GM12878 (cell line): ENCODE measurements around the gene NFKB2. TPM values are rescaled to one million over a fixed set of nuclear protein-coding genes. Genes with fewer than 3 reads are reported as not detected.

Source experiments
- ATAC-seq: fragments of 200-7000 bp; cut with Tn5 transposase; 3 replicates; pipeline ENCODE4 v1.9.1; 2020; ENCODE audit warnings: mild to moderate bottlenecking, moderate library complexity
- BruUV-seq: library from RNA; stranded (reverse); fragments of 400-500 nt; replicated peaks from 2 replicates; lab custom pipeline; 2021; lab: Mats Ljungman, UMichigan
- CTCF ChIA-PET: fragments of 300-600 bp; sonication (Branson Sonifier 250); formaldehyde crosslinking; extraction: SDS; loops from one replicate; lab custom pipeline; 2021; ENCODE audit warnings: inconsistent platforms; lab: Yijun Ruan, JAX
- POLR2A ChIA-PET: fragments of 350-600 bp; formaldehyde crosslinking; extraction: SDS; loops from one replicate; lab custom pipeline; 2021; ENCODE audit warnings: inconsistent platforms; lab: Charles Lee
- RAD21 ChIA-PET: fragments of 300-600 bp; sonication (Branson Sonifier 250); formaldehyde crosslinking; loops from one replicate; lab custom pipeline; 2023; ENCODE audit warnings: antibody characterized with exemption; ENCODE audit not compliant: unreplicated experiment; lab: Charles Lee
- SMC1A ChIA-PET: fragments of 300-600 bp; sonication (Branson Sonifier 250); formaldehyde crosslinking; loops from one replicate; lab custom pipeline; 2023; ENCODE audit not compliant: unreplicated experiment, uncharacterized antibody; lab: Charles Lee
- DNase-seq: peaks from one replicate; pipeline ENCODE4 v3.0.0-alpha.2; 2011; ENCODE audit warnings: low read depth, low spot score
- FAIRE-seq: peaks from 3 replicates; lab custom pipeline; 2011; peaks lifted over from hg19 to GRCh38; lab: Jason Lieb, UNC
- H2AFZ ChIP-seq: 2 replicates; pipeline ENCODE4 v1.6.0; 2011; ENCODE audit warnings: low read depth, low read length, control low read depth; ENCODE audit not compliant: control insufficient read depth
- H3K27ac ChIP-seq: 2 replicates; pipeline ENCODE4 v1.5.1; 2011; ENCODE audit warnings: control low read depth; ENCODE audit not compliant: control insufficient read depth, insufficient read depth
- H3K27me3 ChIP-seq, 2 experiments: replicated peaks in 1 of 2; 2 replicates each; pipeline versions ENCODE4 v1.6.0 to v1.6.1; 2011; ENCODE audit warnings: low read length in 1 of 2; ENCODE audit not compliant: control insufficient read depth in 2 of 2, insufficient read depth in 2 of 2
- H3K36me3 ChIP-seq, 2 experiments: 2 replicates each; pipeline ENCODE4 v1.5.1; 2011; ENCODE audit warnings: low read length in 1 of 2; ENCODE audit not compliant: control insufficient read depth in 2 of 2, insufficient read depth in 2 of 2
- H3K4me1 ChIP-seq: 2 replicates; pipeline ENCODE4 v1.6.1; 2011; ENCODE audit warnings: mild to moderate bottlenecking, low read length, moderate library complexity, mixed read lengths; ENCODE audit not compliant: control insufficient read depth, insufficient read depth
- H3K4me2 ChIP-seq: 2 replicates; pipeline ENCODE4 v1.6.0; 2011; ENCODE audit warnings: control low read depth; ENCODE audit not compliant: control insufficient read depth, insufficient read depth
- H3K4me3 ChIP-seq: fragments of 200-600 bp; sonication (generic); 2 replicates; pipeline ENCODE4 v1.5.1; 2016
- H3K79me2 ChIP-seq: 2 replicates; pipeline ENCODE4 v1.6.0; 2011; ENCODE audit warnings: low read length; ENCODE audit not compliant: control insufficient read depth, insufficient read depth
- H3K9ac ChIP-seq: 2 replicates; pipeline ENCODE4 v1.8.0; 2011; ENCODE audit warnings: low read length, control low read depth, mixed read lengths; ENCODE audit not compliant: control insufficient read depth, insufficient read depth
- H3K9me3 ChIP-seq: replicated peaks from 3 replicates; pipeline ENCODE4 v1.5.1; 2011; ENCODE audit warnings: mild to moderate bottlenecking, low read length; ENCODE audit not compliant: control insufficient read depth, insufficient read depth
- H4K20me1 ChIP-seq: 2 replicates; pipeline ENCODE4 v1.6.0; 2011; ENCODE audit not compliant: control insufficient read depth, insufficient read depth
- ASH2L ChIP-seq: fragments of 300-600, 200-600 bp; sonication (generic); IDR thresholded peaks from 2 replicates; pipeline ENCODE4 v1.6.1; 2017; ENCODE audit warnings: low read depth, mild to moderate bottlenecking, borderline replicate concordance
- BACH1 ChIP-seq: fragments of 450-650 bp; IDR thresholded peaks from 2 replicates; pipeline ENCODE4 v1.6.1; 2017; ENCODE audit warnings: mild to moderate bottlenecking, borderline replicate concordance
- CBX3 ChIP-seq: fragments of 200-600 bp; sonication (generic); IDR thresholded peaks from 2 replicates; pipeline ENCODE4 v1.6.1; 2016; ENCODE audit warnings: low read depth, borderline replicate concordance
- EZH2 ChIP-seq: IDR thresholded peaks from 2 replicates; pipeline ENCODE4 v1.6.1; 2012; ENCODE audit warnings: low read depth, mild to moderate bottlenecking, control low read depth, inconsistent platforms, low read length, borderline replicate concordance; ENCODE audit not compliant: control insufficient read depth
- FOXK2 ChIP-seq: fragments of 450-650 bp; IDR thresholded peaks from 2 replicates; pipeline ENCODE4 v1.6.1; 2017; ENCODE audit warnings: mild to moderate bottlenecking, moderate library complexity
- HDGF ChIP-seq: fragments of 450-650 bp; IDR thresholded peaks from 2 replicates; pipeline ENCODE4 v1.6.1; 2016; ENCODE audit warnings: antibody characterized with exemption
- JUND ChIP-seq: IDR thresholded peaks from 2 replicates; pipeline ENCODE4 v1.6.1; 2012; ENCODE audit warnings: low read depth, mild to moderate bottlenecking, low read length, improper control_type of control experiment, moderate library complexity
- KLF5 ChIP-seq: fragments of 450-650 bp; IDR thresholded peaks from 2 replicates; pipeline ENCODE4 v1.6.1; 2014; ENCODE audit warnings: mild to moderate bottlenecking; ENCODE audit not compliant: partially characterized antibody
- MEF2A ChIP-seq: IDR thresholded peaks from 2 replicates; pipeline ENCODE4 v1.6.1; 2011; ENCODE audit warnings: low read depth, mild to moderate bottlenecking, low read length, moderate library complexity; ENCODE audit not compliant: insufficient read depth
- NFXL1 ChIP-seq: fragments of 450-650 bp; IDR thresholded peaks from 2 replicates; pipeline ENCODE4 v1.6.1; 2017; ENCODE audit warnings: antibody characterized with exemption, mild to moderate bottlenecking, borderline replicate concordance
- RCOR1 ChIP-seq: conservative IDR thresholded peaks from 2 replicates; pipeline ENCODE4 v1.6.1; 2012; ENCODE audit warnings: low read depth, low read length, improper control_type of control experiment
- RELA ChIP-seq: fragments of 450-650 bp; IDR thresholded peaks from 2 replicates; pipeline ENCODE4 v1.8.0; 2014; ENCODE audit warnings: borderline replicate concordance; ENCODE audit not compliant: partially characterized antibody
- RELB ChIP-seq: fragments of 450-650 bp; IDR thresholded peaks from 2 replicates; pipeline ENCODE4 v1.6.1; 2017; ENCODE audit warnings: low read depth, mild to moderate bottlenecking, moderate library complexity
- SPI1 ChIP-seq: IDR thresholded peaks from 2 replicates; pipeline ENCODE4 v1.6.1; 2011; ENCODE audit warnings: low read depth, mild to moderate bottlenecking, low read length, moderate library complexity, borderline replicate concordance; ENCODE audit not compliant: insufficient read depth
- TAF1 ChIP-seq: IDR thresholded peaks from 2 replicates; pipeline ENCODE4 v1.6.1; 2011; ENCODE audit warnings: mild to moderate bottlenecking, low read depth, low read length, borderline replicate concordance
- ZNF207 ChIP-seq: fragments of 450-650 bp; IDR thresholded peaks from 2 replicates; pipeline ENCODE4 v1.6.1; 2014; ENCODE audit warnings: antibody characterized with exemption, mild to moderate bottlenecking, borderline replicate concordance
- ZZZ3 ChIP-seq: IDR thresholded peaks from 2 replicates; pipeline ENCODE4 v1.6.1; 2011; ENCODE audit warnings: low read depth; ENCODE audit not compliant: control insufficient read depth, insufficient read length
- WGBS: methylation state at CpG from one replicate; pipeline ENCODE4 v1.1.6; 2016; ENCODE audit warnings: low lambda C conversion rate; ENCODE audit not compliant: insufficient replicate concordance, insufficient coverage; ENCODE audit errors: missing lambda C conversion rate; 5-methylcytosine and 5-hydroxymethylcytosine counted together
- in situ Hi-C: fragments of 300-500 bp; cut with MboI; formaldehyde crosslinking; loops from 9 replicates; pipeline ENCODE4 v1.14.3; 2018; ENCODE audit warnings: mixed read lengths
- intact Hi-C: fragments of 100-400 bp; cut with micrococcal nuclease; formaldehyde crosslinking; loops from one replicate; pipeline ENCODE4 v1.14.2; 2022; ENCODE audit not compliant: unreplicated experiment
- polyA plus RNA-seq, 11 experiments: library from polyadenylated mRNA; depleted of rRNA in 4 of 11; unstranded in 6 of 11; stranded (reverse) in 5 of 11; fragments of >200 nt; fragmentation: Nextera tagmentation in 4 of 11; fragmentation: Illumina TruSeq in 1 of 11; extraction: Ambion mirVana in 4 of 11; extraction: Trizol in 1 of 11; gene quantifications; 1 replicate in 1 of 11; 2 replicates in 10 of 11; pipeline versions ENCODE4 v1.2.1 to v1.2.3, GENCODE V29; 2011 to 2016; ENCODE audit warnings: inconsistent platforms in 2 of 11, missing spikeins in 2 of 11, low read depth in 1 of 11
- total RNA-seq, 4 experiments: library from RNA; depleted of rRNA in 3 of 4; stranded (reverse); fragments of >200 nt in 3 of 4; fragmentation: Illumina TruSeq in 1 of 4; extraction: Trizol in 1 of 4; gene quantifications; 2 replicates each; pipeline versions ENCODE4 v1.2.1 to v1.2.3, GENCODE V29; 2013 to 2021
- TF ChIP-seq, protein P1 (sequence below): fragments of 450-650 bp; formaldehyde crosslinking; IDR thresholded peaks from 2 replicates; pipeline ENCODE4 v1.5.0; 2022; ENCODE audit warnings: mild to moderate bottlenecking, missing genetic modification characterization

The NFKB2 gene
- total and polyA plus RNA-seq, 10 of the 15 experiments (the other 5 are each of a cell fraction or from before 2014, with no cell fraction given): 0.56 to 144 (median 49.4) TPM

DNA sequence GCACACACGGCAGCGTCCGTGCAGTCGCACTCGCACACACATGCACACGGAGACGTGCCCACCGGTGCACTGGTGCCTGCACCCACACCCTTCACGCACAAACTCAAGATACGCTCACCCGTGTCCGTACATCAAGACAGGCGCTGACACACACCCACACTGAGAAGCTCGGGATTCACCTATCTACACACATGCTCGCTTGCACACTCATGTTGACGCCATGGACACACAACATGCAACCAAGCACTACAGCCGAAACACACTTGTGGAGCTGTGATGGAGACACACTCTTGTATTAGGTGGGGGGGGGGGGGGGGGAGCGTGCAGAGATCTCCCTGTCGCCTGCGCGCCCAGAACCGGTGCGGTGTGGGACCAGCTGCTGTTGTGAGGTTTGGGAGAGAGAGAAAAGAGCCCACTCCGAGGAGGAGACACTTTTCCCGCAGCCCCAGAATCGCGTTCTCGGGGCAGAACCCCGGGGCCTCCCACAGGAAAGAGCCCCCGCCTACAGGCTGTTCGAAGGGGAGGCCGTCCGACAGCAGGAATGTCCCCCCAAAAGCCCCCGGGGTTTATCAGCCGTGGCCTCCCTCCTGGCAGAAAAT is 605 bp upstream of the NFKB2 start:
- ATAC-seq: peak; percentile 9
- ChIA-PET CTCF (interaction anchor here (0.7 to 12.1 kb wide), 9 partner anchors 9 to 376 kb away, joined by 3 to 90 read pairs (median 16); partner anchors contain the start of gene FBXL15), RAD21 (interaction anchor here (0.7 to 5.8 kb wide), 8 partner anchors 9 to 189 kb away, joined by 3 to 33 read pairs (median 3); partner anchors contain the start of genes C10orf95 and GBF1), POLR2A (interaction anchor here (0.5 to 6.1 kb wide), 18 partner anchors 11 to 1141 kb away, joined by 3 to 44 read pairs (median 4); partner anchors contain the start of genes ACTR1A, C10orf95, CUEDC2 and FBXL15), SMC1A (interaction anchor here (0.6 to 3.8 kb wide), 4 partner anchors 11 to 205 kb away, joined by 3 to 23 read pairs (median 4); partner anchors contain the start of gene FBXL15)
- in situ Hi-C loops: no loop called here
- peak overlapping the region; percentile 62 for H2AFZ ChIP-seq
- peaks cover 9 to 18% of the 10 kb centered on the region in 2 experiments for H3K36me3 ChIP-seq
- BruUV-seq: no TSS peak
- no peaks in the 10 kb centered on the region for H4K20me1 ChIP-seq
- H3K4me1 ChIP-seq: peaks cover 21% of the 10 kb centered on the region
- peak overlapping the region; percentile 93 for H3K27ac ChIP-seq
- H3K79me2 ChIP-seq: peaks cover 53% of the 10 kb centered on the region
- no peaks in the 10 kb centered on the region for H3K27me3 ChIP-seq
- no peak for FAIRE-seq
- no peaks in the 10 kb centered on the region; the same call in 2 of the 3 replicates for H3K9me3 ChIP-seq
- peak overlapping the region; percentile 100 for H3K4me3 ChIP-seq
- intact Hi-C loops: loop anchor here (1.0 to 10.0 kb wide), 6 partner anchors 26 to 250 kb away; partner anchors contain the start of genes SUFU and TRIM8
- H3K4me2 ChIP-seq: peak overlapping the region; percentile 64
- DNase-seq: no peak
- WGBS: under 1% methylated on average over 35 of the region's 35 CpGs
- H3K9ac ChIP-seq: peak overlapping the region; percentile 99
- TF ChIP-seq ZZZ3: no peak
- no peak; the same call in none of the 2 replicates for TF ChIP-seq HDGF
- no peak for TF ChIP-seq RELA
- TF ChIP-seq CBX3: no peak
- TF ChIP-seq EZH2: no peak
- TF ChIP-seq NFXL1: no peak
- no peak for TF ChIP-seq BACH1
- TF ChIP-seq TAF1: 0 out of 2 replicates have a peak, but pooled peaks have one; percentile 40
- TF ChIP-seq ASH2L: no peak
- TF ChIP-seq, protein P1, sequence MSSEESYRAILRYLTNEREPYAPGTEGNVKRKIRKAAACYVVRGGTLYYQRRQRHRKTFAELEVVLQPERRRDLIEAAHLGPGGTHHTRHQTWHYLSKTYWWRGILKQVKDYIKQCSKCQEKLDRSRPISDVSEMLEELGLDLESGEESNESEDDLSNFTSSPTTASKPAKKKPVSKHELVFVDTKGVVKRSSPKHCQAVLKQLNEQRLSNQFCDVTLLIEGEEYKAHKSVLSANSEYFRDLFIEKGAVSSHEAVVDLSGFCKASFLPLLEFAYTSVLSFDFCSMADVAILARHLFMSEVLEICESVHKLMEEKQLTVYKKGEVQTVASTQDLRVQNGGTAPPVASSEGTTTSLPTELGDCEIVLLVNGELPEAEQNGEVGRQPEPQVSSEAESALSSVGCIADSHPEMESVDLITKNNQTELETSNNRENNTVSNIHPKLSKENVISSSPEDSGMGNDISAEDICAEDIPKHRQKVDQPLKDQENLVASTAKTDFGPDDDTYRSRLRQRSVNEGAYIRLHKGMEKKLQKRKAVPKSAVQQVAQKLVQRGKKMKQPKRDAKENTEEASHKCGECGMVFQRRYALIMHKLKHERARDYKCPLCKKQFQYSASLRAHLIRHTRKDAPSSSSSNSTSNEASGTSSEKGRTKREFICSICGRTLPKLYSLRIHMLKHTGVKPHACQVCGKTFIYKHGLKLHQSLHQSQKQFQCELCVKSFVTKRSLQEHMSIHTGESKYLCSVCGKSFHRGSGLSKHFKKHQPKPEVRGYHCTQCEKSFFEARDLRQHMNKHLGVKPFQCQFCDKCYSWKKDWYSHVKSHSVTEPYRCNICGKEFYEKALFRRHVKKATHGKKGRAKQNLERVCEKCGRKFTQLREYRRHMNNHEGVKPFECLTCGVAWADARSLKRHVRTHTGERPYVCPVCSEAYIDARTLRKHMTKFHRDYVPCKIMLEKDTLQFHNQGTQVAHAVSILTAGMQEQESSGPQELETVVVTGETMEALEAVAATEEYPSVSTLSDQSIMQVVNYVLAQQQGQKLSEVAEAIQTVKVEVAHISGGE (CRISPR knock-in tag): no peak
- no peak for TF ChIP-seq RELB
- TF ChIP-seq JUND: no peak
- no peak for TF ChIP-seq KLF5
- TF ChIP-seq MEF2A: no peak
- no peak for TF ChIP-seq RCOR1
- TF ChIP-seq SPI1: no peak
- TF ChIP-seq ZNF207: no peak
- no peak for TF ChIP-seq FOXK2
